Jurkat, Clone E6-1 (cell line): ENCODE data around the gene SSTR5.

ENCODE experiments used
- DNase-seq: peaks from one replicate; pipeline ENCODE4 v3.0.0-alpha.2; 2011; ENCODE audit warnings: low read depth, low spot score
- H3K4me3 ChIP-seq: 2 replicates; pipeline ENCODE4 v1.5.1; 2011; ENCODE audit warnings: mild to moderate bottlenecking, low read length, control low read depth, moderate library complexity

The SSTR5 gene

GRCh38 chr16:1129106-1129960 lies 56.8 kb downstream of the SSTR5 start:
- DNase-seq = no peak

GRCh38 chr16:1130382-1130781 lies 57.8 kb downstream of the SSTR5 start:
- H3K4me3 ChIP-seq = no peak overlapping the region
- DNase-seq = no peak

More at GRCh38 chr16:1129106-1129960, 56.8 kb downstream of the SSTR5 start:
- H3K4me3 ChIP-seq = no peak overlapping the region
